ENCODE data around the gene PLIN3.
"Not testable (repeated sequence)": the region's sequence is repeated elsewhere in the genome, so short reads cannot be mapped to it uniquely, and the experiment has no call there.

The PLIN3 gene, protein sequence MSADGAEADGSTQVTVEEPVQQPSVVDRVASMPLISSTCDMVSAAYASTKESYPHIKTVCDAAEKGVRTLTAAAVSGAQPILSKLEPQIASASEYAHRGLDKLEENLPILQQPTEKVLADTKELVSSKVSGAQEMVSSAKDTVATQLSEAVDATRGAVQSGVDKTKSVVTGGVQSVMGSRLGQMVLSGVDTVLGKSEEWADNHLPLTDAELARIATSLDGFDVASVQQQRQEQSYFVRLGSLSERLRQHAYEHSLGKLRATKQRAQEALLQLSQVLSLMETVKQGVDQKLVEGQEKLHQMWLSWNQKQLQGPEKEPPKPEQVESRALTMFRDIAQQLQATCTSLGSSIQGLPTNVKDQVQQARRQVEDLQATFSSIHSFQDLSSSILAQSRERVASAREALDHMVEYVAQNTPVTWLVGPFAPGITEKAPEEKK

GRCh38 chr19:4867534-4868285 lies at the start of gene PLIN3:
Gene PLIN3 (minus strand): TSS chr19:4867667. CDS start chr19:4861394, 6,273 bp downstream.
- DNase-seq: peak; percentile 82

DNA sequence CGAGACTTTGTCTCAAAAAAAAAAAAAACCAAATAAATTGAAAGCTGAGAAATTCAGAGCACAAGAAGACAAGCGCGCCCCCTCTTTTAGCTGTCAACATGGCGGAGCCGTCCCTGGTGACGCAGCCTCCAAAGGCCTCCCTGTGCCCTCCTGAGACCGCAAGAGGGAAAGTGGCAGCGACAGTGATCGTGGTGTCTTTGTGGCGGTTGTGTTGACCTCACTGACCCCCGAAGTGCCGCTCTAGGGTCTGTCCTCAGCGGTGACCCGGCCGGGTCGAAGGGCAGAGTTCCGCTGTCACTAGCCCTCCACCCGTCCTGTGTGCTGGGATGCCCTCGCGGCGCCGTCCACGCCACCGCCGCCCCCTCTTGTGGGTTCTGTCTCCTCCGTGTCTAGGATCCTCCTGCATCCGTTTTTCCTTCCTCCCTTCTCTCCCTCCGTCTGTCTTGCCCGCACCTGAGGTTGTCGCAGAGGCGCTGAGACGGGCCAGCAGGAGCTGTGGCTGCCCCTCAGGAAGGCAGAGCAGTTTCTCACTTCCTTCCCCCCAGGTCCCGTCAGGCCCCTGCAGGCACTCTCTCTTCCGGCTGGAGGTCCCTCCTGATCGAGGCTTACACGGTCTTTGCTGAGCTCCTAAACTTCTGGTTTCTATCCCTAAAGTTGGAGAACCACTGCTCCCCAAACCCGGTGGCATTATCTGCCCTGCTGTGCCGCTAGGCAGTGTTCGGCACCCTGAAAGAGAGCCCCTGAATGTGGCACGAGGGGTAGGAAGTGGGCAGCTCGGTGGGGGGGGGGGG lies 49.0 kb upstream of the PLIN3 start:
- peak; percentile 54 for DNase-seq

- peak; percentile 78 for DNase-seq
These were observed 47.5 kb upstream of the PLIN3 start for GRCh38 chr19:4914736-4915501.

GRCh38 chr19:4913996-4914735 lies 46.7 kb upstream of the PLIN3 start:
- peak; percentile 41 for DNase-seq

GRCh38 chr19:4911786-4912672 lies 44.6 kb upstream of the PLIN3 start:
- peak; percentile 66 for DNase-seq

- DNase-seq: no peak
These were observed 43.8 kb upstream of the PLIN3 start for GRCh38 chr19:4911314-4911713.

GRCh38 chr19:4910594-4911281 lies 43.3 kb upstream of the PLIN3 start:
- DNase-seq: no peak

DNA sequence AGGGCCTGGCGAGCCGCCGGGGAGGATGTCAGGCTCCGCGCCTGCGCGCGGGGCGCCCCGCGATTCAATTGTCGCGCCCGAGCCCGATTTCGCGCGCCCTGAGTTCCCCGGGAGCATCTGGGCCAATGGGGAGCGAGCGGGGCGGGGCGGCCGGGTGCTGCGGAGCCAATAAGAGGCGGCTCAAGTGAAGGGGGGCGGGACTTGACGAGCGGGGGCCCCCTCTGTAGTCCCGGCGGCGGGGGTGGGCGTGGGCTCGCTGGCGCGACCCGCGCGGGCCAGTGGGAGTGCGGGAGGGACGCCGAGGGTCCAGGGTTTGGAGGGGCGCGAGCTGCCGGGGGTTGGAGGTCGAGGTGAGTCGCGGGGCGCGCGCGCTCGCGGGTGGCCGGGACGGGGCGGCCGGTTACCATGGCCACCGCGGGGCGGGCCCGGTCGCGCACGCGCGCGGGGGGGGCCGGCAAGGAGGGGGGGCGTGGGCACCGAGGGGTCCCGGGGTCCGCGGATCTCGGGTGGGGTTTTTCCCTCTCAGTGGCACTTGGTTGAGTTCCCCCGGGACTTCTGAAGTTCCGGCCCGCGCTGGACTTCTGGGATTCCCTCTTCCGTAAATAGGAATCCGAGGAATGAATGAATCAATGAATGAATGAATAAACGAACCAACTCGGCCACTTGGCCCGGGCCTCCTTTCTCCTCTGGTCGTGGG lies 42.6 kb upstream of the PLIN3 start:
- peak; percentile 91 for DNase-seq

DNA sequence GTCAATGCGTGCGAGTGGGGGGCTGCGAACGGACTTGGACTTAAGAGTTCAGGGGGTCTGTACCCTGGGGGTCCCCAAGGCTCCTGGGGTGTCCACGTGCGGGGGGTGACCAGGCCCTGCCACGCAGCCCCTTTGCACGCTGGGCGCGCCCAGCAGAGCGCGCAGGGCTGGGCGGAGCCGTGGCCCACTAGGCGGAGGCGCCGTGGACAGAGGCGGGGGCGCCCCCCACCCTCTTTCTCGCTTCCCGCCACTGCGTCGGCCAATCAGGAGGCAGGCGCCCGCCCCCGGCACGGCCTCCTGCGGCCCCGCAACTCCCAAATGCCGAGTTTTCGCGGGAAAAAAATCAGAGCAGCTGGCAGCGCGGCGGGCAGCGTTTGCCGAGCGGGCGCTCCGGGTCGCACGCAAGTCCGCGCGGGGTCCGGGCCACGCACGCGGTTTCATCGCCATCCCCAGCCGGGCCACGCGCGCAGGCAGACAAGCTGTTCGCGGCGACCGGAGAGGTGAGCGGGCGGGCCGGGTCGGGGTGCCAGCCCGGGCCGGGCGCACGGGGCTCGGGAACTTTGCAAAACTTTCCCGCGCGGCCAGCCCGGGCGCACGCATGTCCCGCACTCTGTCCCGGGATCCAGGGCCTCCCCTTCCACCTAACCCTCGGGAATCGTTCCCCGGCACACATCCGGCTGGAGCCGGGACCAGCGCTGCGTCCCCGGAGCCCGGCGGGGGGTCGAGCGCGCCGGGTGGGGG lies 41.9 kb upstream of the PLIN3 start, which contains the start of gene UHRF1:
TSS of gene UHRF1 (plus strand) at position 346 of the 741 bp plus-strand sequence. CDS start 1,385 bp downstream, outside the sequence.
- no peak for DNase-seq

GRCh38 chr19:4908781-4909155 lies 41.3 kb upstream of the PLIN3 start:
- no peak for DNase-seq

DNA sequence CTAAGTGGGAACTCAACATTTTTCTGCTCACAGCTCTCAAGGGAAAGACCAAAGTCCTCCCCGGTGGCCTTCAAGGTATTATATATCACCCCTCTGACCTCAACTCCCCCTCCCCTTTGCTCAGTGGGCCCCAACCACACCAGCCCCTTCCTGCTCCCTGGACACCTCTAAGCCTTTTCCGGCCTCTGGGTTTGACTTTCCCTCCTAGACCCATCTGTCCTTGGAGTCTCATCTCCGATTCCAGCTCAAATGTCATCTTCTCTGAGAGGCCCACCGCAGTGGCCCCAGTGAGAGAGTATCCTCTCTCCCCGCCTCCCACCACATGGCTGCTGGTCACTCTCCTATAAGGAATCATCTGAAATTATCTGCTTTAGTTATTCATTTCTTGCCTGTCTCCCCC lies 40.9 kb upstream of the PLIN3 start:
- no peak for DNase-seq

DNA sequence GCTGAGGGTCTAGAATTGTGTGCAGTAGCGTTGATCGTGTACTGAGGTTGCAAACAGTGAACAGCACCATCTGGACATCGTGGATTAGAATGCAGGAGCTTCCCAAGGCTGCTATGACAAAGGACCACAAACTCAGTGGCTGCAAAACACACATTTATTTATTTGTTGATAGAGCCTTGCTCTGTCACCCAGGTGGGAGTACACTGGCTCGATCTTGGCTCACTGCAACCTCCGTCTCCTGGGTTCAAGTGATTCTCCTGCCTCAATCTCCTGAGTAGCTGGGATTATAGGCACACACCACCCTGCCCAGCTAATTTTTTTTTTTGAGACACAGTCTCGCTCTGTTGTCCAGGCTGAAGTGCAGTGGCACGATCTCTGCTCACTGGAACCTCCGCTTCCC lies 39.5 kb upstream of the PLIN3 start:
- no peak for DNase-seq

GRCh38 chr19:4904481-4904880 lies 37.0 kb upstream of the PLIN3 start:
- no peak for DNase-seq

DNA sequence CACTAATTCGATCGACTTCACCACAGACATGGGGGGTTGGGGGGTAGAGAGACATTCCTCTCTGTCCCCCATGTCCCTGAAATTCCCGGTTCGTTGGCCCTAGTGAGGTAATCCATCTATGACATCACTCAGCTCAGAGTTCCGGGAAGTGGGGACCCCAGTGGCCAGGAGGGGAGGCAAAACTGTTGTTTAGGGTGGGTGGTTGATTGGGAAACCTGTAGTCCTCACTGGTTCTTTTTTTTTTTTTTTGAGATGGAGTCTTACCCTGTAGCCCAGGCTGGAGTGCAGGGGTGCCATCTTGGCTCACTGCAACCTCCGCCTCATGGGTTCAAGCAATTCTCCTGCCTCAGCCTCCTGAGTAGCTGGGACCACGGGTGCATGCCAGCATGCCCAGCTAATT lies 35.3 kb upstream of the PLIN3 start, which contains the start of gene ARRDC5:
TSS of gene ARRDC5 (minus strand) at position 101 of the 400 bp plus-strand sequence. CDS start at position 30, 71 bp downstream.
- DNase-seq: no peak

DNA sequence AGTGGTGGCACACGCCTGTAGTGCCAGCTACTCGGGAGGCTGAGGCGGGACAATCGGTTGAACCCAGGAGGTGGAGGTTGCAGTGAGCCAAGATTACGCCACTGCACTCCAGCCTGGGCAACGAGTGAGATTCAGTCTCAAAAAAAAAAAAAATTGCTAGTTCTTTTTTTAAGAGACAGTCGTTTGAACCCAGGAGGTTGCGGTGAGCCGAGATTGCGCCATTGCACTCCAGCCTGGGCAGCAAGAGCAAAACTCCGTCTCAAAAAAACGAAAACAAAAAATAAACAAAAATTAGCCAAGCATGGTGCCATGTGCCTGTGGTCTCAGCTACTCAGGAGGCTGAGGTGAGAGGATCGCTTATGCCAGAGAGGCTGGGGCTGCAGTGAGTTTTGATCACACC lies 33.4 kb upstream of the PLIN3 start:
- not testable (repeated sequence) for DNase-seq

- DNase-seq: no peak
These were observed 29.7 kb upstream of the PLIN3 start for GRCh38 chr19:4897146-4897545.

DNA sequence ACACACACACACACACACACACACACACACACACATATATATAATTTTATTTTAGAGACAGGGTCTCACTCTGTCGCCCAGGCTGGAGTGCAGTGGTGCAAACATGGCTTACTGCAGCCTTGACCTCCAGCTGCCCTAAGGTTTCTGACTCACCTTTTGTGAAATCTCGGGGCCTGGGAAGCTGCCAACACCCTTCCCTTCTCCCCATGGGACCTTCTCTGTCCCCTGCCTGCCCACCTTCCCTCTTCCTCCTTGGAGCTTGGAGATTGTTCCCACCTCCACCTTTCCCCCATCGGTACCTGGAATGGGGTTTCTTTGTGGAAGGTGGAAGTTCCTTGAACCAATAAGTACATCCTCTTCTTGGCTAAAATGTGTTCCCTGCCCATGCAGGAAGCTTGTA lies 28.9 kb upstream of the PLIN3 start:
- no peak for DNase-seq

DNA sequence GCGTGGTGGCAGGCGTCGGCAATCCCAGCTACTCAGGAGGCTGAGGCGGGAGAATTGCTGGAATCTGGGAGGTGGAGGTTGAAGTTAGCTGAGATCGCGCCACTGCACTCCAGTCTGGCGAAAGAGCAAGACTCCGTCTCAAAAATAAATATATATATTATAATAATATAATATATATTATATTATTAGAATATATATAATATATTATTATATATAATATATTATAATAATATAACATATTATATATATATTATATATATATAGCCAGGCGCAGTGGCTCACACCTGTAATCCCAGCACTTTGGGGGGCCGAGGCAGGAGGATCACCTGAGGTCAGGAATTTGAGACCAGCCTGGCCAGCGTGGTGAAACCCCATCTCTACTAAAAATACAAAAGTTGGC lies 25.5 kb upstream of the PLIN3 start:
- not testable (repeated sequence) for DNase-seq

All from activated gamma-delta T cell treated with Interleukin-2 at 50 U/mL for 16 hours (primary cell).